ENCODE data around the gene CREBBP. TPM values are rescaled to one million over a fixed set of nuclear protein-coding genes. Genes with fewer than 3 reads are reported as not detected.
"Not testable (repeated sequence)": the region's sequence is repeated elsewhere in the genome, so short reads cannot be mapped to it uniquely, and the experiment has no call there.

The CREBBP gene
- total RNA-seq: 10 to 100 TPM; 53.0 to 56.6 TPM

- peaks cover 36% of the 10 kb centered on the region for H3K4me1 Mint-ChIP-seq
- peaks cover 9% of the 10 kb centered on the region for H3K27me3 Mint-ChIP-seq
- peak within 1 kb of the TSS; percentile 93 for H3K4me3 Mint-ChIP-seq
- no peaks in the 10 kb centered on the region for H3K9me3 Mint-ChIP-seq
- DNase-seq: peak; percentile 91
- POLR2A ChIA-PET: interaction anchor here (0.6 to 2.1 kb wide), 10 partner anchors 10 to 404 kb away, joined by 3 to 11 read pairs (median 4); partner anchors contain the start of genes ADCY9, SLX4 and TRAP1
- peak within 1 kb of the TSS; percentile 84 for H3K27ac Mint-ChIP-seq
- CTCF ChIA-PET: interaction anchor here (0.5 to 0.8 kb wide), 2 partner anchors 85 to 110 kb away, joined by 3 read pairs; no protein-coding TSS in a partner anchor
- H3K36me3 Mint-ChIP-seq (ENCODE audit: low read depth): peaks cover 29% of the 10 kb centered on the region
Measured at GRCh38 chr16:3880623-3881498, at the start of gene CREBBP. CREBBP (minus strand) TSS chr16:3880713; CDS start chr16:3879916, 797 bp downstream.

- H3K36me3 Mint-ChIP-seq (ENCODE audit: low read depth); POLR2A ChIA-PET; H3K9me3 Mint-ChIP-seq; H3K4me3 Mint-ChIP-seq; CTCF ChIA-PET; DNase-seq; H3K27ac Mint-ChIP-seq; H3K27me3 Mint-ChIP-seq; H3K4me1 Mint-ChIP-seq: not testable (repeated sequence)
Measured at GRCh38 chr16:3927147-3927546, 46.6 kb upstream of the CREBBP start.

DNA sequence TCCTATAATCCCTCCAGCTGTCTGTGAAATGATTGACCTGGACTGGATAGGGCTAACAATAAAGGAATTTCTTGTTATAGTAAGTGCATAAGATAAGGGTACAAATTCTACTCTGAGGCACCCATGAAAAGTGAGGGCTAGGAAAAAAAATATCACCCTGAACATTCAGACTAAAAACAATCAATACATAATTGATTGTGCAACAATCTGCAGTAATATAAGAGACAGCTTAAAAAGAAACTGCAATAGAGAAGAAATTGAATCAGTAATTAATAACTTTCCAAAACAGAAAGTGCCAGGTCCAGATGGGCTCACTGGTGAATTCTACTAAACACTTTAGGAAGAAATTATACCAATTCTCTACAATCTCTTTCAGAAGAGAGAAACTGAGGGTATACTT is 44.2 kb upstream of the CREBBP start:
- ChIA-PET POLR2A (no interaction called here), CTCF (no interaction called here)

GRCh38 chr16:3922241-3922640 is 41.7 kb upstream of the CREBBP start:
- no peak for DNase-seq
- Mint-ChIP-seq H3K36me3 (ENCODE audit: low read depth) (no peaks in the 10 kb centered on the region), H3K9me3 (peaks cover 15% of the 10 kb centered on the region), H3K4me3 (no peak overlapping the region), H3K27ac (no peak overlapping the region), H3K4me1 (no peaks in the 10 kb centered on the region), H3K27me3 (peaks cover 9% of the 10 kb centered on the region)
- ChIA-PET CTCF (no interaction called here), POLR2A (no interaction called here)

More for the DNA sequence above, 44.2 kb upstream of the CREBBP start:
- Mint-ChIP-seq H3K27me3 (peaks cover 11% of the 10 kb centered on the region), H3K4me3 (no peak overlapping the region), H3K4me1 (no peaks in the 10 kb centered on the region), H3K36me3 (ENCODE audit: low read depth) (no peaks in the 10 kb centered on the region), H3K27ac (no peak overlapping the region), H3K9me3 (peaks cover 5% of the 10 kb centered on the region)
- no peak for DNase-seq

DNA sequence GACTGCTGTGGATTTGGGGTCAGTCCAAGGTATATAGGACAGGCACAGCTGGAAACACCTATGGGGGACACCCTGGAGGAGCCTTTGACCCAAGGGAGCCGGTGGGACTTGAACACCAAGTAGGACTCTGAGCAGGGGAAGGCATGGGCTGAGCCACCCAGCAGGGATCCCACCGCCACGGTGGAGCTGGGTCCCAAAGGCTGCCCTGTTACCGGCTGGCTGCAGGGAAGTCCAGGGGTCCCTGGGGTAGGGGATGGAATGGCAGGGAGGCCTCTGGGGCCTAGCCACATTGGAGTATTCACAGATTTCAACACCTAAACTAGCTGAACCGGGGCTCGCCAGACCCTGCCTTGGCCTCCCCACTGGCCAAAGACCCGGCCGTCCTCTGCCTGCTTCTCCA is 39.7 kb upstream of the CREBBP start:
- ChIA-PET CTCF (interaction anchor here (0.6 kb wide), 1 partner anchor 334 kb away, joined by 3 read pairs; no protein-coding TSS in a partner anchor), POLR2A (no interaction called here)
- Mint-ChIP-seq H3K36me3 (ENCODE audit: low read depth) (no peaks in the 10 kb centered on the region), H3K27me3 (peaks cover 4% of the 10 kb centered on the region), H3K27ac (no peak overlapping the region), H3K9me3 (peaks cover 15% of the 10 kb centered on the region), H3K4me1 (no peaks in the 10 kb centered on the region), H3K4me3 (no peak overlapping the region)
- no peak for DNase-seq

DNA sequence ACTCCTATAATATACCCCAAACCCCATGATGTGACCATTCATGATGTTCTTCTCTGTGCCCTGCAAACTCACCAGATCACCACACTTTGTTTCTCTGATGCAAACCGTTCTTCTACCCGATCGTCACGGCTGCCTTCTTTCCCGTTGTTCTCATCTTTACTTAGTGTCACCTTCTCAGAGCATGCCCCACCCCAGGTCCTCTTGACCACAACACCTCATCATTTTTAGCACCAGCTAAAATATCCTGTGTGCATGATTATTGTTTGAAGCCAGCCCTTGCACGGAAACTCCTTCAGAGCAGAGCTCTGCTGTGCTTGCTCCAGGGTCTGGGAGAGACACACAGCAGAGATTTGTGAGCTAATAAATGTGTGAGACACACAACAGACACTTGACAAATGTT is 38.9 kb upstream of the CREBBP start:
- Mint-ChIP-seq H3K27ac (no peak overlapping the region), H3K9me3 (peaks cover 15% of the 10 kb centered on the region), H3K27me3 (peaks cover 4% of the 10 kb centered on the region), H3K4me1 (no peaks in the 10 kb centered on the region), H3K36me3 (ENCODE audit: low read depth) (no peaks in the 10 kb centered on the region), H3K4me3 (no peak overlapping the region)
- ChIA-PET CTCF (no interaction called here), POLR2A (no interaction called here)
- DNase-seq: no peak

GRCh38 chr16:3915426-3916260 is 35.1 kb upstream of the CREBBP start:
- H3K36me3 Mint-ChIP-seq (ENCODE audit: low read depth): no peaks in the 10 kb centered on the region
- no peak for DNase-seq
- CTCF ChIA-PET: interaction anchor here (1.2 kb wide), 1 partner anchor 224 kb away, joined by 3 read pairs; no protein-coding TSS in a partner anchor

DNA sequence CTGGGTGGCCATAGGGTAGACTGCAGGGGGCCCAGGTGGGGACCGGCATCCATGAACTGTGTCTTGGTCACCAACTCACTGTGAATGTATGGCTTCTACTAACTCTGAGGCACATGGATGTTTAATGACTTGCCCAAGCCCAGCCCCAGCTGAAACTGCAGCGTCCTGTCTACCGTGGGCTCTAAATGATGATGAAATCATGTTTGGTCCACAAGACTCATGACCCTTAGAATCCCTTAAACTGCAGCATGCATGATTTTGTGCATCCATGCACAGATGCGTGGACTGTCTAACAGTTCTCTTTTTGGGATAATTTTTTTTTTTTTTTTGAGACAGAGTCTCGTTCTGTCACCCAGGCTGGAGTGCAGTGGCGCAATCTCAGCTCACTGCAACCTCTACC is 32.4 kb upstream of the CREBBP start:
- H3K4me1 Mint-ChIP-seq: peaks cover 2% of the 10 kb centered on the region
- no peak overlapping the region for H3K4me3 Mint-ChIP-seq
- no peak for DNase-seq
- CTCF ChIA-PET: no interaction called here
- H3K27ac Mint-ChIP-seq: no peak overlapping the region
- no peaks in the 10 kb centered on the region for H3K36me3 Mint-ChIP-seq (ENCODE audit: low read depth)
- no peaks in the 10 kb centered on the region for H3K27me3 Mint-ChIP-seq
- POLR2A ChIA-PET: no interaction called here
- no peaks in the 10 kb centered on the region for H3K9me3 Mint-ChIP-seq

More at GRCh38 chr16:3915426-3916260, 35.1 kb upstream of the CREBBP start:
- Mint-ChIP-seq H3K4me1 (no peaks in the 10 kb centered on the region), H3K9me3 (peaks cover 14% of the 10 kb centered on the region), H3K27me3 (peaks cover 4% of the 10 kb centered on the region), H3K27ac (no peak overlapping the region), H3K4me3 (no peak overlapping the region)
- POLR2A ChIA-PET: no interaction called here

- POLR2A ChIA-PET: no interaction called here
- no peaks in the 10 kb centered on the region for H3K36me3 Mint-ChIP-seq (ENCODE audit: low read depth)
- H3K27me3 Mint-ChIP-seq: no peaks in the 10 kb centered on the region
Measured at GRCh38 chr16:3912373-3912772, 31.9 kb upstream of the CREBBP start.

DNA sequence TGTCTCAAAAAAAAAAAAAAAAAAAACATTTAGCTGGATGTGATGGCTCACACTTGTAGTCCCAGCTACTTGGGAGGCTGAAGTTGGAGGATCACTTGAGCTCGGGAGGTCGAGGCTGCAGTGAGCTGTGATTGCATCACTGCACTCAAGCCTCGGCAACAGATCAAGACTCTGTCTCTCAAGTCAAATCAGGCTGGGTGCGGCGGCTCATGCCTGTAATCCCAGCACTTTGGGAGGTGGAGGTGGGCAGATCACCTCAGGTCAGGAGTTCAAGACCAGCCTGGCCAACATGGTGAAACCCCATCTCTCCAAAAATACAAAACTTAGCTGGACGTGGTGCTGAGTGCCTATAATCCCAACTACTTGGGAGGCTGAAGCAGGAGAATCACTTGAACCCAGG is 31.2 kb upstream of the CREBBP start:
- H3K27ac Mint-ChIP-seq; POLR2A ChIA-PET; H3K36me3 Mint-ChIP-seq (ENCODE audit: low read depth); H3K4me1 Mint-ChIP-seq; DNase-seq; H3K27me3 Mint-ChIP-seq; H3K4me3 Mint-ChIP-seq; H3K9me3 Mint-ChIP-seq: not testable (repeated sequence)
- CTCF ChIA-PET: interaction anchor here (0.6 kb wide), 1 partner anchor 155 kb away, joined by 3 read pairs; no protein-coding TSS in a partner anchor

More at GRCh38 chr16:3912373-3912772, 31.9 kb upstream of the CREBBP start:
- peaks cover 2% of the 10 kb centered on the region for H3K4me1 Mint-ChIP-seq
- no peak overlapping the region for H3K4me3 Mint-ChIP-seq
- H3K27ac Mint-ChIP-seq: no peak overlapping the region
- CTCF ChIA-PET: no interaction called here
- DNase-seq: no peak
- H3K9me3 Mint-ChIP-seq: no peaks in the 10 kb centered on the region

GRCh38 chr16:3909791-3910583 is 29.5 kb upstream of the CREBBP start:
- no peaks in the 10 kb centered on the region for H3K9me3 Mint-ChIP-seq
- POLR2A ChIA-PET: no interaction called here
- CTCF ChIA-PET: interaction anchor here (0.8 kb wide), 1 partner anchor 28 kb away, joined by 3 read pairs; no protein-coding TSS in a partner anchor
- no peaks in the 10 kb centered on the region for H3K36me3 Mint-ChIP-seq (ENCODE audit: low read depth)
- DNase-seq: no peak
- H3K27ac Mint-ChIP-seq: no peak overlapping the region
- no peaks in the 10 kb centered on the region for H3K27me3 Mint-ChIP-seq
- H3K4me1 Mint-ChIP-seq: peaks cover 2% of the 10 kb centered on the region
- no peak overlapping the region for H3K4me3 Mint-ChIP-seq

- Mint-ChIP-seq H3K9me3 (no peaks in the 10 kb centered on the region), H3K4me1 (peaks cover 2% of the 10 kb centered on the region), H3K27ac (no peak overlapping the region), H3K36me3 (ENCODE audit: low read depth) (no peaks in the 10 kb centered on the region), H3K4me3 (no peak overlapping the region), H3K27me3 (no peaks in the 10 kb centered on the region)
- ChIA-PET CTCF (no interaction called here), POLR2A (no interaction called here)
- DNase-seq: no peak
Measured at GRCh38 chr16:3908951-3909437, 28.5 kb upstream of the CREBBP start.
